ENCODE data around the gene DLX4.

DLX4 gene

GRCh38 chr17:49925921-49926320 is 43.1 kb upstream of the DLX4 start:
- TF ChIP-seq GLIS3 (CRISPR knock-in tag; IDR thresholded peaks at IDR 0.05) (no peak), RARB (CRISPR knock-in tag; IDR thresholded peaks at IDR 0.05) (no peak), TCF4 (CRISPR knock-in tag; IDR thresholded peaks at IDR 0.05; ENCODE audit: borderline replicate concordance) (no peak)
- ATAC-seq: no peak

GRCh38 chr17:49926886-49927285 is 42.1 kb upstream of the DLX4 start:
- ATAC-seq: no peak
- TF ChIP-seq ZFP30 (CRISPR knock-in tag; IDR thresholded peaks at IDR 0.05): no peak
- TF ChIP-seq, protein P1, sequence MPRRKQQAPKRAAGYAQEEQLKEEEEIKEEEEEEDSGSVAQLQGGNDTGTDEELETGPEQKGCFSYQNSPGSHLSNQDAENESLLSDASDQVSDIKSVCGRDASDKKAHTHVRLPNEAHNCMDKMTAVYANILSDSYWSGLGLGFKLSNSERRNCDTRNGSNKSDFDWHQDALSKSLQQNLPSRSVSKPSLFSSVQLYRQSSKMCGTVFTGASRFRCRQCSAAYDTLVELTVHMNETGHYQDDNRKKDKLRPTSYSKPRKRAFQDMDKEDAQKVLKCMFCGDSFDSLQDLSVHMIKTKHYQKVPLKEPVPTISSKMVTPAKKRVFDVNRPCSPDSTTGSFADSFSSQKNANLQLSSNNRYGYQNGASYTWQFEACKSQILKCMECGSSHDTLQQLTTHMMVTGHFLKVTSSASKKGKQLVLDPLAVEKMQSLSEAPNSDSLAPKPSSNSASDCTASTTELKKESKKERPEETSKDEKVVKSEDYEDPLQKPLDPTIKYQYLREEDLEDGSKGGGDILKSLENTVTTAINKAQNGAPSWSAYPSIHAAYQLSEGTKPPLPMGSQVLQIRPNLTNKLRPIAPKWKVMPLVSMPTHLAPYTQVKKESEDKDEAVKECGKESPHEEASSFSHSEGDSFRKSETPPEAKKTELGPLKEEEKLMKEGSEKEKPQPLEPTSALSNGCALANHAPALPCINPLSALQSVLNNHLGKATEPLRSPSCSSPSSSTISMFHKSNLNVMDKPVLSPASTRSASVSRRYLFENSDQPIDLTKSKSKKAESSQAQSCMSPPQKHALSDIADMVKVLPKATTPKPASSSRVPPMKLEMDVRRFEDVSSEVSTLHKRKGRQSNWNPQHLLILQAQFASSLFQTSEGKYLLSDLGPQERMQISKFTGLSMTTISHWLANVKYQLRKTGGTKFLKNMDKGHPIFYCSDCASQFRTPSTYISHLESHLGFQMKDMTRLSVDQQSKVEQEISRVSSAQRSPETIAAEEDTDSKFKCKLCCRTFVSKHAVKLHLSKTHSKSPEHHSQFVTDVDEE (CRISPR knock-in tag; IDR thresholded peaks at IDR 0.05): no peak
- no peak for TF ChIP-seq ZC3H10 (CRISPR knock-in tag; IDR thresholded peaks at IDR 0.05)
- TF ChIP-seq ZNF70 (CRISPR knock-in tag; IDR thresholded peaks at IDR 0.05): no peak
- no peak for TF ChIP-seq ARNTL (CRISPR knock-in tag; IDR thresholded peaks at IDR 0.05; ENCODE audit: borderline replicate concordance, low read depth)
- no peak for TF ChIP-seq POU6F1 (CRISPR knock-in tag; IDR thresholded peaks at IDR 0.05; ENCODE audit: borderline replicate concordance, low read depth)
- no peak for TF ChIP-seq SNAI2 (CRISPR knock-in tag; IDR thresholded peaks at IDR 0.05)
- no peak for TF ChIP-seq RARB (CRISPR knock-in tag; IDR thresholded peaks at IDR 0.05)

- TF ChIP-seq, protein P2, sequence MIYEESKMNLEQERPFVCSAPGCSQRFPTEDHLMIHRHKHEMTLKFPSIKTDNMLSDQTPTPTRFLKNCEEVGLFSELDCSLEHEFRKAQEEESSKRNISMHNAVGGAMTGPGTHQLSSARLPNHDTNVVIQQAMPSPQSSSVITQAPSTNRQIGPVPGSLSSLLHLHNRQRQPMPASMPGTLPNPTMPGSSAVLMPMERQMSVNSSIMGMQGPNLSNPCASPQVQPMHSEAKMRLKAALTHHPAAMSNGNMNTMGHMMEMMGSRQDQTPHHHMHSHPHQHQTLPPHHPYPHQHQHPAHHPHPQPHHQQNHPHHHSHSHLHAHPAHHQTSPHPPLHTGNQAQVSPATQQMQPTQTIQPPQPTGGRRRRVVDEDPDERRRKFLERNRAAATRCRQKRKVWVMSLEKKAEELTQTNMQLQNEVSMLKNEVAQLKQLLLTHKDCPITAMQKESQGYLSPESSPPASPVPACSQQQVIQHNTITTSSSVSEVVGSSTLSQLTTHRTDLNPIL (CRISPR knock-in tag; IDR thresholded peaks at IDR 0.05; ENCODE audit: low read depth): no peak
- TF ChIP-seq ZNF70 (CRISPR knock-in tag; IDR thresholded peaks at IDR 0.05) (no peak), GLIS3 (CRISPR knock-in tag; IDR thresholded peaks at IDR 0.05) (no peak), SNAI2 (CRISPR knock-in tag; IDR thresholded peaks at IDR 0.05) (no peak), POU6F1 (CRISPR knock-in tag; IDR thresholded peaks at IDR 0.05; ENCODE audit: borderline replicate concordance, low read depth) (no peak), PATZ1 (CRISPR knock-in tag; IDR thresholded peaks at IDR 0.05; ENCODE audit: borderline replicate concordance) (no peak), CSDC2 (CRISPR knock-in tag; IDR thresholded peaks at IDR 0.05) (no peak), OSR1 (CRISPR knock-in tag; IDR thresholded peaks at IDR 0.05) (no peak)
- ATAC-seq: no peak
These were observed 40.7 kb upstream of the DLX4 start for GRCh38 chr17:49928126-49928800.

- TF ChIP-seq POU6F1 (CRISPR knock-in tag; IDR thresholded peaks at IDR 0.05; ENCODE audit: borderline replicate concordance, low read depth): no peak
- TF ChIP-seq, protein P2 (CRISPR knock-in tag; IDR thresholded peaks at IDR 0.05; ENCODE audit: low read depth): no peak
- no peak for TF ChIP-seq RARB (CRISPR knock-in tag; IDR thresholded peaks at IDR 0.05)
- peak; percentile 17; the same call in 1 of the 3 replicates for ATAC-seq
These were observed 40.0 kb upstream of the DLX4 start for GRCh38 chr17:49928837-49929475.
